HG03342 (cell line): ENCODE data around the gene SYNJ2.

Experiments
- ATAC-seq: cut with Tn5 transposase; IDR thresholded peaks from one replicate; pipeline ENCODE4 v1.9.1; 2021; ENCODE audit warnings: mild to moderate bottlenecking, moderate library complexity; ENCODE audit not compliant: unreplicated experiment

SYNJ2 gene

GRCh38 chr6:158039178-158039557, 57.5 kb downstream of the SYNJ2 start:
- no peak for ATAC-seq

DNA sequence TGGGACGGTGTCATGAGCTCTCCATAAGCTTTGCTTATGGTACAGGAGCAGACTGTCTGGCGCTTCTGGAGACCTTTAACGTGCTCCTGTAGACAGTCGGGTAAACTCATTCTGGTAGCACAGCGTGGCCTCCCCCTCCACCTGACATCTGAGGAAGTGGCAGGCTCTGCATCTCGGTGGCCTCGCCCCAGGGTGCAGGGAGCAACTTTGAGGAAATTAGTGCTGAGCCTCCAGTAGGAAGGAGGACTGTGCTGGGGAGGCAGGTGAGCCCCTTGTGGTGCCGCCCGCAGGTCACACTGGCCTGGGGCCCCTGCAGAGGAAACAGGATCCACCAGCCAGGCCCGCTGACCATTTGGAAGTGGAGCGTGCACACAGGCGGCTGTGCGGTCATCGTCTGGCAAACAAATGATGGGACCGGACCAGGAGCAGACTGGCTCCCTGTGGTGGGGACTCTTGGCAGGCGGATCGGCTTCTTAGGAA, 57.9 kb downstream of the SYNJ2 start:
- ATAC-seq: no peak

- ATAC-seq: no peak
Measured at GRCh38 chr6:158040051-158040803, 58.6 kb downstream of the SYNJ2 start.

- ATAC-seq: no peak
Measured at GRCh38 chr6:158040804-158041347, 59.2 kb downstream of the SYNJ2 start.

- no peak for ATAC-seq
Measured at GRCh38 chr6:158041370-158041769, 59.7 kb downstream of the SYNJ2 start.

GRCh38 chr6:158041788-158042187, 60.1 kb downstream of the SYNJ2 start:
- no peak for ATAC-seq

GRCh38 chr6:158042245-158042798, 60.7 kb downstream of the SYNJ2 start:
- no peak for ATAC-seq

DNA sequence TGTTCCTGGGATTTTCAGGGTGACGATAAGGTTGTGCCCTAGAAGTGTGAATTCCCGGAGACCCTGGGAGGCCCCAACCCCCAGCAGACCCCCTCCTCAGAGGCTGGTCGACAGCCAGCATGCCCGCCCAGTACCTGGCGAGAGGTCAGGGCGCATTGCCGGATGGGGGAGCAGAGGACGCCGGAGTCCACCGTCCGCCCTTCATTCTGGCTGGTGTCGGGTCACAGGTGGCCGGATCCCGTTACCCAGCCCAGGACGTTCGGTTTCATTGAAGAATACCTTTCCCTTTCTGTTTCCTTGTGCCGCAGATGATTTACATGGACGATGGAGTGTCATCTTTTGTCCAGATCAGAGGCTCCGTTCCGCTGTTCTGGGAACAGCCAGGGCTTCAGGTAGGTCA, 61.3 kb downstream of the SYNJ2 start:
- no peak for ATAC-seq

- ATAC-seq: no peak
Measured at GRCh38 chr6:158043586-158044524, 62.2 kb downstream of the SYNJ2 start.

GRCh38 chr6:158044525-158044888, 62.8 kb downstream of the SYNJ2 start:
- ATAC-seq: no peak

- ATAC-seq: no peak
Measured at GRCh38 chr6:158046201-158047126, 64.8 kb downstream of the SYNJ2 start.

DNA sequence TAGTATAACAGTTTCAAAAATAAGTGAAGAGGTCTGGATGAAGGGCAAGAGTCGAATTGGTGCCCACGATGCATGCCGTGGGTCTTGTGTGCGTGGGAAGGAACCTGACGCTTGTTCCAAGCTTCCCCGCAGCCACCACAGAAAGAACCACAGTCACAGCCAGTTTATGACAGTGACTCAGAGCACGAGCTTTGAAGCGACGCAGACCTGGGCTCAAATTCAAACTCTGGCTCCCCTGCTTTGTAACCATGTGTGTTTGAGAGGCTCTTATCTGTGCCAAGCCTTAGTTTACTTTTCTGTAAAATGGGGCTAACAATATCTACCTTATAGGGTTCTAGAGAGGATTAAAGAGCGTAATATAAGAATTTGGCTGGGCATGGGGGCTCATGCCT, 65.5 kb downstream of the SYNJ2 start:
- no peak for ATAC-seq

DNA sequence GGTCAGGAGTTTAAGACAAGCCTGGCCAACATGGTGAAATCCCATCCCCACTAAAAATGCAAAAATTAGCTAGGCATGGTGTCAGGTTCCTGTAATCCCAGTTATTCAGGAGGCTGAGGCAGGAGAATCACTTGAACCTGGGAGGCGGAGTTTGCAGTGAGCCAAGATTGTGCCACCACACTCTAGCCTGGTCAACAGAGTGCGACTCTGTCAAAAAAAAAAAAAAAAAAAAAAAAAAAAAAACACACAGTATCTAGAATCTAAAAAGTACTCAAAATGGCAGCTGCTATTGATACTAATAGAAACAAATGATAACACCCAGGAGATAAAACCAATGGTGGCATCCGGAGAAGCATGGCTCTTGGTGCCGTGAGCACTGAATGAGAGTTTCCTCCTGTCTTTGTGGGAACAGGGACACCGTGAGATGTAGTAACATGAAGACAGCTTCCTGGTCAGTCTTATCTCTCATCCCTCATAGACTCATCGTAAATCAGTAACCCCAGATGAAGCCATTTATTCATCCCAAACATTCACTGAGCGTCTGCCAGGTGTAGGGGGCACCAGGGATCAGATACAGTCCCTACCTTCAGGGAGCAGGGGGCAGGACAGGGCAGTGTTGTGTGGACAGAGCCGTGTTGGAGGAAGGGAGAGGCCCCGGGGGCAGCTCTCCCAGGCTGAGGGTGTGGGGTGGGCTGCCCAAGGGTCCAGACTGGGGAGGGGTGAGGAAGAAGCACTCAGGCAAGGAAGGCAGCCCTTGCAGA, 66.1 kb downstream of the SYNJ2 start:
- ATAC-seq: no peak

DNA sequence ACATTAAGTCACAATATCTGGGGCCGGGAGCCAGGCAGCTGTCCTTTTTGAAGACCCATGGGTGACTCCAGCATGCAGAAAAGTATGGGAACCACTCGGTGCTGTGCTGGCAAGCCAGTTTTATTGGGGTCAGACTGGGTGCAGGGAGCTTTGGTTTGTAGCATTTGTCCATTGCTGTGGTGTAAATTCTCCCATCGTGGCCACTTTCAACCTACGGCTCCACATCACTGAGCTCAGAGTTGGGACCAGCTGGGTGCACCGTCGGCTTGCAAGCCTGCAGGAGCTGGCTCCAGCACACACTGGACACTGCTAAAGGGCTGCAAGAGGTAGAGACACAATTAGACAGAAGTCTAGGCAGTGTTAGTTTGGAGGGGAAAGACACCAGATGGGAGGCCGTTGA, 66.9 kb downstream of the SYNJ2 start:
- ATAC-seq: no peak

DNA sequence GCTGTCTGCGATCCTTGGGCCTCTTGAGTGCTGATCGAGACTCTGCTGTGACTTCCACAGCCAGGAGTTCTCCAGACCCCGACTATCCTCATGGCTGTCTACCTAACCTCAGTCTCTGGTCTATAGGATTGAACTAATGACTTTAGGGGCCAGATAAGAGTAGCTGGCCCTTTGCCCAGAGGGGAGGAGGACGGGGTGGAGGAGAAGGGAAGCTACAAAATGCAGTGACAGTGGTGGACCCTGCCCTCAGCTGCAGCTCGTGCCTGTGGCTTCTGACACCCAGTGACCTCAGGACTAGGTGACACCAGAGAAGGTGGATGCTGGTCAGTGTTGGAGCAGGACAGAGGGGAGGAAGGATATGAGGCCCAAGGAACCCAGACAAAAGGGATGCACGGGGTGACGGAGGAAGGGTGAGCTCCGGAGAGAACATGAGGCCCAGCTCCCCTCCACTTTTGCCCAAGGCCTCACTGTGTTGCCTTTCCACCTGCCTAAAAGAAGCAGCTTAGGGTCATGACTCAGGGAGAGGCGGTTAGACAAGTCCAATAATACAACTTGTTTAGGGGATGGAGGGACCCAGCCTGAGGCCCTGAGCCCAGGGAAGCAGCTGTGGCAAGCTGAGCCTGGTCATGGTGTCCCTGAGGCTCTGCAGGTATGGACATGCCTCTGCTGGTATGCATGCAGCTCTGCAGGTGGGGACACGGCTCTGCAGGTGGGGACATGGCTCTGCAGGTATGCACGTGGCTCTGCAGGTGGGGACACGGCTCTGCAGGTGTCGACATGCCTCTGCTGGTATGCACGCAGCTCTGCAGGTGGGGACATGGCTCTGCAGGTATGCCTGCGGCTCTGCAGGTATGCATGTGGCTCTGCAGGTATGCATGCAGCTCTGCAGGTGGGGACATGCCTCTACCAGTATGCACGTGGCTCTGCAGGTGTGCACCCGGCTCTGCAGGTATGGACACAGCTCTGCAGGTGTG, 67.7 kb downstream of the SYNJ2 start:
- no peak for ATAC-seq

DNA sequence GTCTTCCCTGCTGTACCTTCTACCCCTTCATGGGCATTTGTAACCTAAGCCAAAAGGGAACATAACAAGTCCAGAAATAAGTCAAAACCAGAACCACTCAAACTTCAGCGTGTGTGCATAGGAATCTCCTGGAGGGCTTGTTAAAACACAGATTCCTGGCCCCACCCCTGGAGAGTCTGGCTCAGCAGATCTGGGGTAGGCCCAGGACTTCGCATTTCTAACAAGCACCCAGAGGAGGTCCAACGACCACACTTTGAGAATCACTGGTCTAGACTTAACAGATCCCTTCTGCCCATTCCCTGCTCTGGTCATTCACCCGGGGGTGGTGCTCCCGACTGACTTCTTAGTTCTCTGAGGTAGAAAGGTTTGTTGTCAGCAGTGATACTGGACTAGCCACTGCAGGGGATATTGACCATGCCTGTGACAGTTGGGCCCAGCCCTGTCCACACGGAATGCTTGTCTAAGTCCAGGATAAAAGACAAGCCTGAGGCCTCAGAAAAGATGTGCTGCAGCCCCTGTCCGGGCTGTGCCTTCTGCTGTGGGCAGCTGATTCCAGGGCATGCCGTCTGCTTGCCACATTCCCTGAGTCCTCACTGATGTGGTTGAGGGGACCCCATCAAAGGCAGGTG, 68.6 kb downstream of the SYNJ2 start:
- ATAC-seq: no peak

- ATAC-seq: no peak
Measured at GRCh38 chr6:158050955-158051354, 69.3 kb downstream of the SYNJ2 start.

DNA sequence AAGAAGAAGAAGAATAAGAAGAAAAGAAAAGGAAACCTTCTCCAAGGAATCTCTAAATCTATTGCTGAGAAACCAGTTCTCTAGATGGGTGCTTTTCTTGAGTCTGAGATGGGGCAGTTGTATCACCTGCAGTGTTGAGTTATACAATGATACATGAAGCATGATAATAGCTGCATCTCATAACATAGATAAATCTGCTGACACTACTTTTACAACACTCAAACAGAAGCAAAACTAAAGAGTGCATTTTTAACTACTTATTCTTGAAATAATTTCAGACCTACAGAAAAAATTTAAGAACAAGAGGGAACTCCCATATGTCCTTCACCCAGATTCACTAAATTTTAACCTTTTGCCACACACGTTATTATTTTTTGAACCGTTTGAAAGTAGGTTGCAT, 70.3 kb downstream of the SYNJ2 start:
- ATAC-seq: no peak
